NCI-H2227 (cell line): ENCODE results near the gene SPINK5.

Experiments used
- DNase-seq: peaks from one replicate; lab custom pipeline; 2025; ENCODE audit not compliant: unreplicated experiment; lab: John Stamatoyannopoulos, UW

The SPINK5 gene

DNA sequence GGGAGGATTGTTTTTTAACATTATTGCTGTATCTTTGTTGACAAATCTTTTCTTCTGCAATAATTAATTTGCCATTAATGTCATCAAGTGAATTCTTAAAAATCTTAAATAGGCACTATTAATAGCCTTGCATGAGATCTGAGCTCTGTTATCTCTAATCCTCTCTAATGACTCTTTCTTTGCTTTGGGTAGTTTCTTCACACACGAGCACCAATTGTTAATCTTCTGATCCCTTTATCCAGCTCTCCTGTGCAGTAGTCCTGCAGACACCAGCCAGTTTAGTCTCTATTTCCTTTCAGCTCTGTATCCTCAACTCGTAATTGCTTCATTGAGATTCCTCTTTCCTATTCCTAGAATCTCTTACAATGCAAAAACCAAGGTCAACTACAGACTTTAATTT is 112.7 kb downstream of the SPINK5 start:
- no peak for DNase-seq

DNA sequence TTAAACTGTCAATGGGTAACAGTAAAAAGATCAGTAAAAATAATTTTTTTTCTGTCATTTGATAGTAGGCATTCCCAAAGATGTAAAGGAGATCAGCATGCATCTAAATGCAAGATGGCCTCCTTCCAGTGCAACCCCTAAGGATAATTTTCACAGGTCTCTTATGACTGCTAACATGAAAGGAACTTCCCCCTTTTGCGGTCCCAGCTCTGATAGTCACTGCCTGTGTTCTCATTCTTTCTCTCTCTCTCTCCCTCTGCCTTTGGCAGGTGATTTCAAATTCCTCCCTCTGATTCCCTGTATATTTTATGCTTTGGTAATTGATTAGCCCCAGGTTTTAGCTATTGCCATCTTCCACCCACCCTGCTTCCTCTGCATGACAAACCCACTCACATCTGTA is 113.4 kb downstream of the SPINK5 start:
- DNase-seq = no peak

DNA sequence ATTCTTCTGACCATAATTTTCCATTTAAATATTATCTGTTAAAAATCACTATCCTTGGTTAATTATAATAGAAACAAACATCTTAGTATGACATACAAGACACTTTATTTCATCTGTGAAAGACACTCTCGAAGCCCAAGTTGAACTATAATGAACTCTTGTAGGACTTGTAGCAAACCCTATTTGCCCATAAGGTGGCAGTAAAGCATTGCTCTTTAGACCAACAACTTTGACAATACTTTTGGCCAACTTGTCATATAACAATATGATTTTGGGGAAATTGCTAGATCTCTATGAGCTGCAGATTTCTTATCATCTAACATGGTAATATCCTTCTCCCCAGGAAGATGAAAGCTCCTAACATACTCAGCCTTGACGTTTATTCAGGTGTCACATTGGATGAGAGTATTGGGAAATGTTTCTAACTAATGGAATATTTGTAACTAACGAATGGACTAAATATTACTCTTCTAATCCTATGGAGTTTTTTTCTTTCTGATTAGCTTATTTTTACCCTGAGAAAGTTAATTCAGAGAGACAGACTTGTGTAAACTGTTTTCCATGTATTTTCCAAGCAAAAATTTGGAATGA is 115.5 kb downstream of the SPINK5 start:
- DNase-seq = peak; percentile 51

DNA sequence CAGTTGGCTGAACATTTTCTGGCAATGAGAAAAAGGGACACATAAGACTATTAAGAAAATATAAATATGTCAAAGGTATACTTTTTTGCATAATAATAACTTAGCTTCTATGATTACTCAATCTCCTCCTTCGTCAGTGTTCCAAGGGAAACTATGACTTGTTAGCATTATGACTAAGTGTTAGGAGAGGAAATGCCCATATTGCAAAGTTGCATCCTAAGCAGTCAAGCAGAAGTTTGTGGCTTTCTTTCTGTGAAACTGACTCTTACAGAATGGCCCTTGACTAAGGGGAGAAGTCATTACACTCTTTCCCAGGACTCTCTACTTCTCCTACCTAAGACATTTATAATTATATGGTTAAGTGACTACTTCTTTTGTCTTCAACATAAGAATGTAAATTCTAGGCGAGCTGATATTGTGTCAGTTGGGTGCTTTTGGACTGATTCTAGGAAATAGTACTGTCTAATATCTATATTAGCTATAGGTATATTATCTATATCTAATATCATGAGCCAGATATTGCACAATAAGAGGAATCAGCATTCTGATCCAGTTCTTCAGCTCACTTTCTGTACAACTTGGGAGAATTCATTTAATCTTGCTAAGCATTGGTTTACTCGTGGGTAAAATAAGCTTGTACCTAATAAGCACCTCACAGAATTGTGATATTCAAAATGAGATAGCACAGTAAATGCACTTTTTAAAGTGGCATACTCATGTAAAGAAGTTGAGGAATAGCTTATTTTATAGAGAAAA is 122.6 kb downstream of the SPINK5 start:
- no peak for DNase-seq
